OCI-LY7 (cell line): ENCODE results near the gene RBM23. TPM values are rescaled to one million over a fixed set of nuclear protein-coding genes. Genes with fewer than 3 reads are reported as not detected.

Experiments used
- BruUV-seq: library from RNA; stranded (reverse); fragments of 400-500 nt; replicated peaks from 2 replicates; lab custom pipeline; 2021; lab: Mats Ljungman, UMichigan
- CTCF ChIA-PET: fragments of 300-600 bp; sonication (Branson Sonifier 250); formaldehyde crosslinking; loops from one replicate; lab custom pipeline; 2022; ENCODE audit warnings: antibody characterized with exemption; ENCODE audit not compliant: unreplicated experiment; lab: Charles Lee
- POLR2A ChIA-PET: fragments of 300-600 bp; sonication (Branson Sonifier 250); formaldehyde crosslinking; loops from one replicate; lab custom pipeline; 2022; ENCODE audit warnings: antibody characterized with exemption; lab: Charles Lee
- DNase-seq: peaks from one replicate; pipeline ENCODE4 v3.0.0-alpha.2; 2015; ENCODE audit warnings: low spot score
- H2AFZ ChIP-seq: fragments of 200-600 bp; sonication (generic), shearing (Covaris generic); 2 replicates; pipeline ENCODE4 v1.6.1; 2014; ENCODE audit warnings: mild to moderate bottlenecking, antibody characterized with exemption, low read length, moderate library complexity
- H3K27ac ChIP-seq: fragments of 200-600 bp; sonication (generic); 2 replicates; pipeline ENCODE4 v1.5.1; 2014; ENCODE audit warnings: mixed run types, low read depth, mild to moderate bottlenecking, moderate library complexity, low read length, inconsistent platforms; ENCODE audit not compliant: poor library complexity, severe bottlenecking
- H3K36me3 ChIP-seq: fragments of 200-600 bp; sonication (generic); 2 replicates; pipeline ENCODE4 v1.6.1; 2014; ENCODE audit warnings: mild to moderate bottlenecking, antibody characterized with exemption, low read length, moderate library complexity, mixed read lengths; ENCODE audit not compliant: insufficient read depth
- H3K4me1 ChIP-seq: fragments of 200-600 bp; sonication (generic); 2 replicates; pipeline ENCODE4 v1.5.1; 2014; ENCODE audit warnings: mild to moderate bottlenecking, low read length; ENCODE audit not compliant: insufficient read depth, poor library complexity, severe bottlenecking
- H3K4me2 ChIP-seq: fragments of 200-600 bp; sonication (generic); 2 replicates; pipeline ENCODE4 v1.6.1; 2014; ENCODE audit warnings: mild to moderate bottlenecking, low read length
- H3K4me3 ChIP-seq: fragments of 200-600 bp; sonication (generic); 2 replicates; pipeline ENCODE4 v1.5.1; 2014; ENCODE audit warnings: mild to moderate bottlenecking, low read depth, low read length; ENCODE audit not compliant: poor library complexity, severe bottlenecking
- H3K79me2 ChIP-seq: fragments of 200-600 bp; sonication (generic); 2 replicates; pipeline ENCODE4 v1.6.1; 2016; ENCODE audit warnings: low read depth, mild to moderate bottlenecking, low read length, moderate library complexity, mixed read lengths; ENCODE audit not compliant: insufficient read depth
- H3K9me2 ChIP-seq: fragments of 200-600 bp; sonication (generic); 2 replicates; pipeline ENCODE4 v1.6.1; 2016; ENCODE audit warnings: mild to moderate bottlenecking, low read length, mixed read lengths; ENCODE audit not compliant: insufficient read depth
- H3K9me3 ChIP-seq: fragments of 200-600 bp; sonication (generic); 2 replicates; pipeline ENCODE4 v1.6.1; 2014; ENCODE audit warnings: mild to moderate bottlenecking, mixed run types, low read length, mixed read lengths
- H4K20me1 ChIP-seq: fragments of 200-600 bp; sonication (generic); 2 replicates; pipeline ENCODE4 v1.6.1; 2014; ENCODE audit warnings: mild to moderate bottlenecking, antibody characterized with exemption, low read length, moderate library complexity, mixed read lengths; ENCODE audit not compliant: insufficient read depth
- EZH2phosphoT487 ChIP-seq: fragments of 200-600 bp; sonication (generic); IDR thresholded peaks from 2 replicates; pipeline ENCODE4 v1.6.1; 2018; ENCODE audit warnings: low read depth, borderline replicate concordance, mild to moderate bottlenecking, mixed run types, antibody characterized with exemption, low read length, moderate library complexity, mixed read lengths
- intact Hi-C: fragments of 100-400 bp; cut with micrococcal nuclease; formaldehyde crosslinking; loops from one replicate; pipeline ENCODE4 v1.10.0; 2022; ENCODE audit not compliant: unreplicated experiment
- total RNA-seq, 2 experiments: library from RNA; depleted of rRNA in 1 of 2; stranded (reverse); fragments of >200 nt in 1 of 2; shearing (Covaris generic) in 1 of 2; gene quantifications; 2 replicates each; pipeline ENCODE4 v1.2.3, GENCODE V29; 2014 to 2022
- TF ChIP-seq, protein P1 (sequence below): fragments of 200-600 bp; sonication (generic); conservative IDR thresholded peaks from 2 replicates; pipeline ENCODE4 v1.5.1; 2014; ENCODE audit warnings: mild to moderate bottlenecking, antibody characterized with exemption, low read length, moderate library complexity, mixed read lengths

Gene RBM23
- total RNA-seq, 2 experiments from 2014 or later, result 81.0 to 90.1 TPM

DNA sequence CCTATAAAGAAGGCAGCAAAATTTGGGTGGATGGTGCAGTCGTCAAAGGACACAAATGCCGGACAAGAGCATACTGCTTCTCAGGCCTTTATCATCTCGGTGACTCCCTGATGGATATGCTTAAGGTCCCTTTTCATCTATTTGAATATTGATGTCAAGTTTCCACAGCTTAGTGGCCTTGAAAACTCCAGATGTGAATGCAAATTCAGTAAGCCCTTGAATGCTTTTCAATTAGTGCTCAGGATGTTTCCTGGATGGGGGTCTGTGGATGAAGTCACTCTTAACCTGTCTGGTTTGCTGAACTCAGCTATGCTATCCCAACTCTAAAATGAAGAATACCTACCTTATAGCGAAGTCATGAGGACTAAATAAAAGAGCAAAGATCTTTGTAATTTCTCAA is 25.2 kb downstream of the RBM23 start:
- Histone ChIP-seq H3K9me3 (no peaks in the 10 kb centered on the region), H2AFZ (no peak overlapping the region; the same call in 1 of the 2 replicates), H3K4me3 (peak overlapping the region; percentile 5), H3K4me1 (peaks cover 47% of the 10 kb centered on the region), H3K36me3 (peaks cover 13% of the 10 kb centered on the region; the same call in 1 of the 2 replicates), H3K9me2 (no peaks in the 10 kb centered on the region), H3K4me2 (peak overlapping the region; percentile 49), H3K79me2 (no peaks in the 10 kb centered on the region), H3K27ac (peak overlapping the region; percentile 51), H4K20me1 (no peaks in the 10 kb centered on the region)
- DNase-seq, result peak; percentile 71
- ChIA-PET POLR2A (interaction anchor here (1.0 to 1.6 kb wide), 3 partner anchors 10 to 264 kb away, joined by 3 to 6 read pairs (median 3); partner anchors contain the start of gene REM2), CTCF (interaction anchor here (0.5 to 0.7 kb wide), 2 partner anchors 11 to 33 kb away, joined by 3 read pairs; partner anchors contain the start of gene REM2)
- no peak for TF ChIP-seq EZH2phosphoT487
- TF ChIP-seq, protein P1, sequence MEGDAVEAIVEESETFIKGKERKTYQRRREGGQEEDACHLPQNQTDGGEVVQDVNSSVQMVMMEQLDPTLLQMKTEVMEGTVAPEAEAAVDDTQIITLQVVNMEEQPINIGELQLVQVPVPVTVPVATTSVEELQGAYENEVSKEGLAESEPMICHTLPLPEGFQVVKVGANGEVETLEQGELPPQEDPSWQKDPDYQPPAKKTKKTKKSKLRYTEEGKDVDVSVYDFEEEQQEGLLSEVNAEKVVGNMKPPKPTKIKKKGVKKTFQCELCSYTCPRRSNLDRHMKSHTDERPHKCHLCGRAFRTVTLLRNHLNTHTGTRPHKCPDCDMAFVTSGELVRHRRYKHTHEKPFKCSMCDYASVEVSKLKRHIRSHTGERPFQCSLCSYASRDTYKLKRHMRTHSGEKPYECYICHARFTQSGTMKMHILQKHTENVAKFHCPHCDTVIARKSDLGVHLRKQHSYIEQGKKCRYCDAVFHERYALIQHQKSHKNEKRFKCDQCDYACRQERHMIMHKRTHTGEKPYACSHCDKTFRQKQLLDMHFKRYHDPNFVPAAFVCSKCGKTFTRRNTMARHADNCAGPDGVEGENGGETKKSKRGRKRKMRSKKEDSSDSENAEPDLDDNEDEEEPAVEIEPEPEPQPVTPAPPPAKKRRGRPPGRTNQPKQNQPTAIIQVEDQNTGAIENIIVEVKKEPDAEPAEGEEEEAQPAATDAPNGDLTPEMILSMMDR, result no peak
- intact Hi-C loops, result no loop called here
- BruUV-seq, result no TSS peak

DNA sequence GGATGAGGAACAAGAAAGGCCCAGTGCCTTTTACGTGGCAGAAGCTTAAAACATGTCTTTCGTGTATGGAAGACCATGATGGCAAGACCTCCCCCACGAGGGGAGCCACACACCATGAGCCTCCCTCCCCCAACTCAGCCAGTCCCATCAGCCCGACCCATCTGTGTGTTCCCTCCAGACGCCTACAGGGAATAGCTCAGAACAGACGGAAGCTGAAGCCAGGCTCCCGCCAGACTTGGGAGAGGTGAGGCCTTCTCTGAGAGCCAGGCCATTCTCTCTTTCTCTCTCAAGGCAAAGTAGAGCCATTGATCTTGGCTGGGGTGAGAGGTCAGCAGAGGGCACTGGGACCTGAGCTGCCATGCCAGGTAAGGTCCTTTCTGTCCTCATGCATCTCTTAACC is 26.5 kb downstream of the RBM23 start:
- Histone ChIP-seq H2AFZ (no peak overlapping the region), H3K79me2 (no peaks in the 10 kb centered on the region), H3K27ac (peak overlapping the region; percentile 51), H4K20me1 (no peaks in the 10 kb centered on the region), H3K4me1 (peaks cover 53% of the 10 kb centered on the region), H3K9me3 (no peaks in the 10 kb centered on the region), H3K9me2 (no peaks in the 10 kb centered on the region), H3K4me3 (no peak overlapping the region), H3K36me3 (peaks cover 1% of the 10 kb centered on the region; the same call in 1 of the 2 replicates), H3K4me2 (peak overlapping the region; percentile 49)
- no TSS peak for BruUV-seq
- TF ChIP-seq, protein P1, result no peak
- TF ChIP-seq EZH2phosphoT487, result no peak
- ChIA-PET POLR2A (interaction anchor here (0.6 to 1.6 kb wide), 2 partner anchors 9 to 26 kb away, joined by 3 to 6 read pairs; partner anchors contain the start of genes RBM23 and REM2), CTCF (interaction anchor here (0.6 kb wide), 1 partner anchor 26 kb away, joined by 3 read pairs; no protein-coding TSS in a partner anchor)
- intact Hi-C loops, result no loop called here
- DNase-seq, result no peak

DNA sequence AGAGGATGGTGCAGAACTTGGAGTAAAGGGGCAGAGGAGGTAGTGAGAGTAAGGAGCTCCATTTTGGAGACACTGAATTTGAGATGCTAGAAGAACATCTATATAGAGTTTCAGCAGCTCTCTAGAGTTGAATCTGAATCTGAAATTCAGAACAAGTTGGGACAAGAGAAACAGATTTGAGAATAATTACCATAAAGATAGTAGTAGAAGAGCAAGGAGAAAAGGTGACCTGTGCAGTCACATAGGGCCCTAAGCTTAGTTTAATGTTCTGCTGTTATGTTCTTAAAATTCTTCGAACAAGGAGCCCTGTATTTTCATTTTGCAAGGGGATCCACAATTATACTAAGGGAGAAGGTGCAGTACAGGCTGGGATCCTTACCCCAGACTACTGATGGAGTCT is 28.5 kb downstream of the RBM23 start:
- no peaks in the 10 kb centered on the region for H3K9me3 ChIP-seq
- H3K27ac ChIP-seq, result peak overlapping the region; percentile 96
- H2AFZ ChIP-seq, result 0 out of 2 replicates have a peak overlapping the region, but pooled peaks have one; percentile 1
- H3K4me2 ChIP-seq, result peak overlapping the region; percentile 50
- ChIA-PET CTCF (interaction anchor here (1.2 to 2.1 kb wide), 2 partner anchors 19 to 60 kb away, joined by 3 to 8 read pairs; partner anchors contain the start of genes LRP10 and MRPL52), POLR2A (interaction anchor here (0.7 to 4.1 kb wide), 10 partner anchors 9 to 927 kb away, joined by 3 to 42 read pairs (median 4); partner anchors contain the start of genes LRP10 and RBM23)
- no peak for DNase-seq
- peaks cover 68% of the 10 kb centered on the region for H3K4me1 ChIP-seq
- TF ChIP-seq, protein P1, result no peak
- no peak for TF ChIP-seq EZH2phosphoT487
- H3K36me3 ChIP-seq, result no peaks in the 10 kb centered on the region
- no peaks in the 10 kb centered on the region for H3K79me2 ChIP-seq
- no peaks in the 10 kb centered on the region for H4K20me1 ChIP-seq
- no TSS peak for BruUV-seq
- intact Hi-C loops, result no loop called here
- H3K9me2 ChIP-seq, result no peaks in the 10 kb centered on the region
- no peak overlapping the region for H3K4me3 ChIP-seq
